MM.1S (cell line): Measurements from ENCODE around the gene TPR.

Experiments used
- EZH2 ChIP-seq: fragments of 300-600 bp; sonication (generic); optimal IDR thresholded peaks from 2 replicates; pipeline ENCODE3; 2017; ENCODE audit warnings: low read depth, mild to moderate bottlenecking, antibody characterized with exemption, low read length, mixed read lengths
- TF ChIP-seq, protein P1 (sequence below): fragments of 300-600 bp; sonication (generic); IDR thresholded peaks from 2 replicates; pipeline ENCODE4 v1.5.1; 2016; ENCODE audit warnings: antibody characterized with exemption, low read length, mixed read lengths

DNA sequence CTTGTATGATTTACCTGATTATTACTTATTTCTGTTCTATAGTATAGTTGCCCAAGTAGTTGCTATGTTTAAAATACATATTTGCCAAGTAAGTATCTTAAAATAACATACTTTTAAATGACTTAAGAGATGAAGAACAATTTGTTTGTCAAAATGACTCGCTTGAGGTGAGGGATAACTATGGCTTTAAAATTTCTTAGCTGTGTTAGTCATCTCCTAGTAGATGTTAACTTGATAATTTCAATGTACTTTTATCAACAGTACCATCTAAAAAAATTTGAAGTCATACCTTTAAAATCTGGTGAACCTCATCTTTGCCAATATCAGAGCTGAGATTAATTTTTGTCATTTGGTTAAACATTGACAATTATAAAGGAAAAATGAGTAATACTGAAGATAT, 38.3 kb upstream of the TPR start:
- TF ChIP-seq, protein P1, sequence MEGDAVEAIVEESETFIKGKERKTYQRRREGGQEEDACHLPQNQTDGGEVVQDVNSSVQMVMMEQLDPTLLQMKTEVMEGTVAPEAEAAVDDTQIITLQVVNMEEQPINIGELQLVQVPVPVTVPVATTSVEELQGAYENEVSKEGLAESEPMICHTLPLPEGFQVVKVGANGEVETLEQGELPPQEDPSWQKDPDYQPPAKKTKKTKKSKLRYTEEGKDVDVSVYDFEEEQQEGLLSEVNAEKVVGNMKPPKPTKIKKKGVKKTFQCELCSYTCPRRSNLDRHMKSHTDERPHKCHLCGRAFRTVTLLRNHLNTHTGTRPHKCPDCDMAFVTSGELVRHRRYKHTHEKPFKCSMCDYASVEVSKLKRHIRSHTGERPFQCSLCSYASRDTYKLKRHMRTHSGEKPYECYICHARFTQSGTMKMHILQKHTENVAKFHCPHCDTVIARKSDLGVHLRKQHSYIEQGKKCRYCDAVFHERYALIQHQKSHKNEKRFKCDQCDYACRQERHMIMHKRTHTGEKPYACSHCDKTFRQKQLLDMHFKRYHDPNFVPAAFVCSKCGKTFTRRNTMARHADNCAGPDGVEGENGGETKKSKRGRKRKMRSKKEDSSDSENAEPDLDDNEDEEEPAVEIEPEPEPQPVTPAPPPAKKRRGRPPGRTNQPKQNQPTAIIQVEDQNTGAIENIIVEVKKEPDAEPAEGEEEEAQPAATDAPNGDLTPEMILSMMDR, result no peak
- no peak for TF ChIP-seq EZH2
